HFF-Myc (cell line): ENCODE data around the gene VPS72.
A peak's percentile ranks its signal among the peaks of the same experiment; 100 is the strongest.

Source experiments
- DNase-seq: peaks from one replicate; pipeline ENCODE4 v3.0.0-alpha.2; 2011; ENCODE audit warnings: low read depth; ENCODE audit errors: extremely low read depth
- H3K4me3 ChIP-seq: replicated peaks from 2 replicates; pipeline ENCODE4 v1.5.1; 2011; ENCODE audit warnings: low read depth, mild to moderate bottlenecking, control low read depth, low read length
- TF ChIP-seq, protein P1 (sequence below): IDR thresholded peaks from 2 replicates; pipeline ENCODE4 v1.5.1; 2012; ENCODE audit warnings: mild to moderate bottlenecking, low read depth, low read length, control low read depth; ENCODE audit errors: missing control alignments

The VPS72 gene

DNA sequence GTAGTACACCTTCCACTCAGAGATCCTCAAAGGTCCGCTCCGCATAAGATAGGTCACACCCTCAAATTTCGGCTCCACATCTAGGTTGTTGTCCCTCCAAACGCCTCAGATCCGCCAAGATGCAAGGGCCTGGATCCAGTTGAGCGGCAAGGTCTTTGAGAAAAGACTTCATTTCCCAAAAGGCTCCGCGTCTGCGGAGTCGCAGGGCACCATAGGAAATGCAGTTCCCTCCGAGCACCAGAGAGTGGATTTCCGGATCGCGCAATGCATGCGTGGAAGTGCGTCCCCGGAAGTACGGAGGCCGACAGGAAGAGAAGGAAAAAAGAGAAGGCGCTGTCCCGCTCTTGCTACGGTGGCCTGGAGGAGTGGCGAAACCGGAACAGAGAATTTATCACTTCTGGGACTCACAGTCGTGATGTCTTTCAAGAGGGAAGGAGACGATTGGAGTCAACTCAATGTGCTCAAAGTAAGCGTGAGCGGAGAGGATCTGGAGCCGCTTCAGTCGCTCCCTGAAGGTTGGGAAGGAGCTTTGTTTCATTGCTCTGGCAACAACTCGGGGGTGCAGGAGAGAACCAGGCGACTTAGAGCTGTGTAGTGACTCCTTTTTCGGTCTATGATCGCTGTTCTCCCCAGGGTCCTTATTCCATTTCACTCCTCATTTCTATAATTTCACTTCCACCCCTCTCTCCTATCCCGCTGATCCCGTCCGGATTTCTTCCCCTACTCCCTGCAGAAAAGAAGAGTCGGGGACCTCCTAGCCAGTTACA is 24.1 kb downstream of the VPS72 start, which contains the start of the genes LYSMD1 and SCNM1:
TSS of gene LYSMD1 (minus strand) at position 165 of the 767 bp plus-strand sequence. CDS start 644 bp downstream, outside the sequence.
TSS of gene SCNM1 (plus strand) at position 407 of the 767 bp plus-strand sequence. CDS start at position 416, 9 bp downstream.
- TF ChIP-seq, protein P1, sequence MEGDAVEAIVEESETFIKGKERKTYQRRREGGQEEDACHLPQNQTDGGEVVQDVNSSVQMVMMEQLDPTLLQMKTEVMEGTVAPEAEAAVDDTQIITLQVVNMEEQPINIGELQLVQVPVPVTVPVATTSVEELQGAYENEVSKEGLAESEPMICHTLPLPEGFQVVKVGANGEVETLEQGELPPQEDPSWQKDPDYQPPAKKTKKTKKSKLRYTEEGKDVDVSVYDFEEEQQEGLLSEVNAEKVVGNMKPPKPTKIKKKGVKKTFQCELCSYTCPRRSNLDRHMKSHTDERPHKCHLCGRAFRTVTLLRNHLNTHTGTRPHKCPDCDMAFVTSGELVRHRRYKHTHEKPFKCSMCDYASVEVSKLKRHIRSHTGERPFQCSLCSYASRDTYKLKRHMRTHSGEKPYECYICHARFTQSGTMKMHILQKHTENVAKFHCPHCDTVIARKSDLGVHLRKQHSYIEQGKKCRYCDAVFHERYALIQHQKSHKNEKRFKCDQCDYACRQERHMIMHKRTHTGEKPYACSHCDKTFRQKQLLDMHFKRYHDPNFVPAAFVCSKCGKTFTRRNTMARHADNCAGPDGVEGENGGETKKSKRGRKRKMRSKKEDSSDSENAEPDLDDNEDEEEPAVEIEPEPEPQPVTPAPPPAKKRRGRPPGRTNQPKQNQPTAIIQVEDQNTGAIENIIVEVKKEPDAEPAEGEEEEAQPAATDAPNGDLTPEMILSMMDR, result no peak
- peak within 1 kb of the TSS; percentile 100 for H3K4me3 ChIP-seq
- DNase-seq, result peak; percentile 98

DNA sequence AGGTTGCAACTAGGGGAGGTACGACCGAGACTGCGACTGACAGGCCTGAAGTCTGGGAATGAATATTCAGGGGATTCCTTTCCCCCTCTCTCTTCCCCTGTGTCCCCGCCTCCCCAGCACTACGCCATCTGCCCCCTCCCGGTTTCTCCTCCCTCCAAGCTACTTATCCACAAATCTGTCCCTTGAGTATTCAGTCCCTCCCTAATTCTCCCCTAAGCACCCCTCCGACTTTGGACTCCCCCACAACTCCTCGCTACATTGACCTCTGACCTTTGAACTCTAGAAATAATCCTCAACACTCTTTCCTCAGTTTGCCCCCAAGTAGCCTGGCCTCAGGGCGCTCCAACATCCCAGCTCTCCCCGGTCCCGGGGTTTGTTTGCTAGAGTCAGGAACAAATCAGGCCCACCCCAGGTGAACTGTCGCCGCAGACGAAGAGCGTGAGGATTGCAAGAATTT is 24.7 kb downstream of the VPS72 start:
- TF ChIP-seq, protein P1, result no peak
- H3K4me3 ChIP-seq, result peak overlapping the region; percentile 100
- DNase-seq, result no peak

- TF ChIP-seq, protein P1, result no peak
- DNase-seq, result no peak
- peak overlapping the region; percentile 100 for H3K4me3 ChIP-seq
Measured at GRCh38 chr1:151164732-151165280, 25.2 kb downstream of the VPS72 start.

DNA sequence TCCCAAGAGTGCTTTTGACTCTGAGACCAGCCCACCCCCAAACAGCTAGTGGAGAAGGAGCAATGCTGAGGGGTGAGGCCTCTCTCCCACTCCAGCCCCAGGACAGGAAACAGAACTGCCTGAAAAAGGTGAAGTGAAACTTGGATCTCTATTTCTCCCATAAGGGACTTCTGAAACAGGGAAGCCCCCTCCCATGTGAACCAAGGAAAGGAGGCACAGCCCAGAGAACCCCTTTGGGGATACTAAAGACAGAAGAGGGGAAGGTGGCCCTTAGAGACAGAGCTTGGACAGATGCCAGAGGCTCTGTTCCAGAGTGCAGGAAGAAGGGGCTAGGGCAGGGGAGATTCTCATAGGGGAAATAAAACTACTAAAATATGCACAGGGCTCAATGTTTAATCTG is 30.6 kb downstream of the VPS72 start:
- H3K4me3 ChIP-seq, result no peak overlapping the region
- DNase-seq, result no peak
- TF ChIP-seq, protein P1, result no peak

- no peak overlapping the region for H3K4me3 ChIP-seq
- no peak for DNase-seq
- TF ChIP-seq, protein P1, result no peak
Measured at GRCh38 chr1:151158751-151159251, 31.2 kb downstream of the VPS72 start.

- TF ChIP-seq, protein P1, result no peak
- no peak overlapping the region for H3K4me3 ChIP-seq
- no peak for DNase-seq
Measured at GRCh38 chr1:151158326-151158725, 31.7 kb downstream of the VPS72 start.
